Measurements from ENCODE around the gene BIRC7.

GRCh38 chr20:63238514-63239125 is 2.9 kb downstream of the BIRC7 start:
- TF ChIP-seq CTCF (IDR thresholded peaks at IDR 0.05; ENCODE audit: low read length): no peak
- TF ChIP-seq EZH2 (IDR thresholded peaks at IDR 0.05; ENCODE audit: borderline replicate concordance, low read length): no peak

Measured in OCI-LY1 (cell line).